AG04450 (cell line): ENCODE data around the gene TAC4. TPM values are rescaled to one million over a fixed set of nuclear protein-coding genes. Genes with fewer than 3 reads are reported as not detected.

Source experiments
- CTCF ChIA-PET: fragments of 300-600, 350-600 bp; formaldehyde crosslinking; extraction: SDS; loops from one replicate; lab custom pipeline; 2022; ENCODE audit warnings: antibody characterized with exemption, inconsistent platforms; lab: Charles Lee
- POLR2A ChIA-PET: fragments of 350-600 bp; formaldehyde crosslinking; extraction: SDS; loops from one replicate; lab custom pipeline; 2021; ENCODE audit warnings: antibody characterized with exemption, inconsistent platforms; lab: Yijun Ruan, JAX
- DNase-seq: peaks from one replicate; pipeline ENCODE4 v3.0.0-alpha.2; 2011; ENCODE audit warnings: low read depth, low spot score
- H3K27ac ChIP-seq: one replicate; pipeline ENCODE4 v1.5.1; 2012; ENCODE audit warnings: low read depth, low read length, control low read depth
- H3K27me3 ChIP-seq: one replicate; pipeline ENCODE4 v1.6.0; 2012; ENCODE audit warnings: low read length; ENCODE audit not compliant: control insufficient read depth, insufficient read depth
- H3K4me3 ChIP-seq: 2 replicates; pipeline ENCODE4 v1.5.1; 2011; ENCODE audit warnings: mild to moderate bottlenecking, low read depth, low read length, control low read depth
- H3K9me3 ChIP-seq: 2 replicates; pipeline ENCODE4 v1.5.1; 2012; ENCODE audit warnings: low read length; ENCODE audit not compliant: control insufficient read depth, insufficient read depth
- CTCF ChIP-seq: IDR thresholded peaks from 2 replicates; pipeline ENCODE4 v1.5.1; 2011; ENCODE audit warnings: low read depth, low read length, control low read depth, inconsistent platforms
- polyA plus RNA-seq: library from polyadenylated mRNA; depleted of rRNA; stranded (reverse); fragments of >200 nt; gene quantifications from 2 replicates; pipeline ENCODE4 v1.2.3, GENCODE V29; 2011

Gene TAC4
- polyA plus RNA-seq, 1 experiment, result not detected

- no peaks in the 10 kb centered on the region for H3K9me3 ChIP-seq
- H3K27me3 ChIP-seq, result no peaks in the 10 kb centered on the region
- H3K4me3 ChIP-seq, result no peak overlapping the region
- ChIA-PET CTCF (interaction anchor here (0.9 kb wide), 1 partner anchor 182 kb away, joined by 4 read pairs; no protein-coding TSS in a partner anchor), POLR2A (interaction anchor here (0.7 kb wide), 1 partner anchor 242 kb away, joined by 3 read pairs; no protein-coding TSS in a partner anchor)
- DNase-seq, result no peak
- no peak for TF ChIP-seq CTCF
- H3K27ac ChIP-seq, result no peak overlapping the region
Observed at GRCh38 chr17:49814781-49815529, 32.9 kb downstream of the TAC4 start.

- TF ChIP-seq CTCF, result no peak
- CTCF ChIA-PET, result no interaction called here
- Histone ChIP-seq H3K27me3 (no peaks in the 10 kb centered on the region), H3K9me3 (no peaks in the 10 kb centered on the region), H3K4me3 (no peak overlapping the region), H3K27ac (no peak overlapping the region)
- POLR2A ChIA-PET, result no interaction called here
- no peak for DNase-seq
Observed at GRCh38 chr17:49809056-49809455, 38.8 kb downstream of the TAC4 start.

GRCh38 chr17:49798738-49799137 is 49.1 kb downstream of the TAC4 start:
- no peak for TF ChIP-seq CTCF
- DNase-seq, result no peak
- H3K4me3 ChIP-seq, result no peak overlapping the region
- no peaks in the 10 kb centered on the region for H3K27me3 ChIP-seq
- ChIA-PET POLR2A (no interaction called here), CTCF (interaction anchor here (1.1 to 1.8 kb wide), 2 partner anchors 199 to 229 kb away, joined by 5 to 6 read pairs; no protein-coding TSS in a partner anchor)
- H3K9me3 ChIP-seq, result no peaks in the 10 kb centered on the region
- H3K27ac ChIP-seq, result no peak overlapping the region

- no peak overlapping the region for H3K27ac ChIP-seq
Observed at GRCh38 chr17:49798182-49798581, 49.7 kb downstream of the TAC4 start.

More at GRCh38 chr17:49798182-49798581, 49.7 kb downstream of the TAC4 start:
- TF ChIP-seq CTCF, result no peak
- no peaks in the 10 kb centered on the region for H3K9me3 ChIP-seq
- ChIA-PET POLR2A (no interaction called here), CTCF (interaction anchor here (1.1 to 1.8 kb wide), 2 partner anchors 200 to 228 kb away, joined by 5 to 6 read pairs; no protein-coding TSS in a partner anchor)
- no peaks in the 10 kb centered on the region for H3K27me3 ChIP-seq
- no peak for DNase-seq
- H3K4me3 ChIP-seq, result no peak overlapping the region
